ENCODE measurements around the gene TBL2. TPM values are rescaled to one million over a fixed set of nuclear protein-coding genes. Genes with fewer than 3 reads are reported as not detected.
"Not testable (repeated sequence)": the region's sequence is repeated elsewhere in the genome, so short reads cannot be mapped to it uniquely, and the experiment has no call there.

TBL2 gene
- total RNA-seq, 1 donor from 2014 or later: 7.8 TPM

- DNase-seq (no peak), ATAC-seq (no peak)
- intact Hi-C loops (cut with micrococcal nuclease): loop anchor here (5.0 kb wide), 1 partner anchor 111 kb away; no protein-coding TSS in a partner anchor
Observed at GRCh38 chr7:73611017-73611555, 32.7 kb upstream of the TBL2 start.

GRCh38 chr7:73610105-73610504, 31.7 kb upstream of the TBL2 start:
- no peak for DNase-seq
- intact Hi-C loops (cut with micrococcal nuclease): loop anchor here (5.0 kb wide), 1 partner anchor 112 kb away; no protein-coding TSS in a partner anchor

GRCh38 chr7:73607692-73607983, 29.3 kb upstream of the TBL2 start:
- intact Hi-C loops (cut with micrococcal nuclease): loop anchor here (10.0 kb wide), 1 partner anchor 57 kb away; the partner anchor contains the start of gene VPS37D
- not testable (repeated sequence) for DNase-seq, ATAC-seq

More at GRCh38 chr7:73610105-73610504, 31.7 kb upstream of the TBL2 start:
- no peak for ATAC-seq

GRCh38 chr7:73606801-73607691, 28.7 kb upstream of the TBL2 start:
- peak; percentile 74 for DNase-seq
- intact Hi-C loops (cut with micrococcal nuclease): loop anchor here (10.0 kb wide), 1 partner anchor 58 kb away; the partner anchor contains the start of gene VPS37D
- peak; percentile 82 for ATAC-seq

- DNase-seq (no peak), ATAC-seq (no peak)
- intact Hi-C loops (cut with micrococcal nuclease): loop anchor here (10.0 kb wide), 1 partner anchor 59 kb away; the partner anchor contains the start of gene VPS37D
Observed at GRCh38 chr7:73605601-73606220, 27.3 kb upstream of the TBL2 start.

- no peak for DNase-seq
- intact Hi-C loops (cut with micrococcal nuclease): loop anchor here (10.0 kb wide), 1 partner anchor 62 kb away; the partner anchor contains the start of gene VPS37D
- ATAC-seq: no peak
Observed at GRCh38 chr7:73602721-73603651, 24.6 kb upstream of the TBL2 start.

GRCh38 chr7:73599916-73600315, 21.5 kb upstream of the TBL2 start:
- intact Hi-C loops (cut with micrococcal nuclease): loop anchor here (10.0 kb wide), 1 partner anchor 65 kb away; the partner anchor contains the start of gene VPS37D
- ATAC-seq (no peak), DNase-seq (no peak)

GRCh38 chr7:73599151-73599882, 20.9 kb upstream of the TBL2 start:
- intact Hi-C loops (cut with micrococcal nuclease): no loop called here
- ATAC-seq (no peak), DNase-seq (no peak)

GRCh38 chr7:73597978-73598782, 19.8 kb upstream of the TBL2 start:
- ATAC-seq (no peak), DNase-seq (no peak)
- intact Hi-C loops (cut with micrococcal nuclease): no loop called here

- DNase-seq: no peak
- intact Hi-C loops (cut with micrococcal nuclease): no loop called here
- no peak for ATAC-seq
Observed at GRCh38 chr7:73596191-73597065, 18.0 kb upstream of the TBL2 start.

GRCh38 chr7:73595358-73595757, 17.0 kb upstream of the TBL2 start:
- no peak for ATAC-seq
- DNase-seq: no peak
- intact Hi-C loops (cut with micrococcal nuclease): no loop called here

- ATAC-seq: no peak
- no peak for DNase-seq
- intact Hi-C loops (cut with micrococcal nuclease): no loop called here
Observed at GRCh38 chr7:73593207-73594045, 15.0 kb upstream of the TBL2 start.

- ATAC-seq (no peak), DNase-seq (no peak)
- intact Hi-C loops (cut with micrococcal nuclease): no loop called here
Observed at GRCh38 chr7:73586911-73587310, 8.5 kb upstream of the TBL2 start.

GRCh38 chr7:73585196-73585595, 6.8 kb upstream of the TBL2 start:
- ATAC-seq (no peak), DNase-seq (no peak)
- intact Hi-C loops (cut with micrococcal nuclease): no loop called here

- DNase-seq (no peak), ATAC-seq (no peak)
- intact Hi-C loops (cut with micrococcal nuclease): no loop called here
Observed at GRCh38 chr7:73582664-73583202, 4.4 kb upstream of the TBL2 start.
